KMS-11 (cell line): ENCODE data around the gene HERPUD1.

ENCODE experiments used
- H2AFZ ChIP-seq: fragments of 200-600 bp; sonication (generic); 2 replicates; pipeline ENCODE4 v1.6.1; 2016; ENCODE audit warnings: antibody characterized with exemption, mixed run types, low read depth
- H3K27ac ChIP-seq: fragments of 200-600 bp; sonication (generic); 2 replicates; pipeline ENCODE4 v1.6.1; 2016; ENCODE audit warnings: mild to moderate bottlenecking, mixed run types
- H3K27me3 ChIP-seq: fragments of 200-600 bp; sonication (generic); 2 replicates; pipeline ENCODE4 v1.6.1; 2017; ENCODE audit warnings: mild to moderate bottlenecking, low read depth, mixed run types, moderate library complexity; ENCODE audit not compliant: insufficient read depth
- H3K36me3 ChIP-seq: fragments of 200-600 bp; sonication (generic); 2 replicates; pipeline ENCODE4 v1.6.1; 2017; ENCODE audit warnings: mild to moderate bottlenecking, mixed run types; ENCODE audit not compliant: insufficient read depth
- H3K4me1 ChIP-seq: fragments of 200-600 bp; sonication (generic); 2 replicates; pipeline ENCODE4 v1.6.1; 2016; ENCODE audit warnings: mild to moderate bottlenecking, low read depth, mixed run types; ENCODE audit not compliant: poor library complexity, severe bottlenecking
- H3K4me2 ChIP-seq: fragments of 200-600 bp; sonication (generic); 2 replicates; pipeline ENCODE4 v1.7.0; 2016; ENCODE audit warnings: mild to moderate bottlenecking, mixed run types
- H3K4me3 ChIP-seq: fragments of 200-600 bp; sonication (generic); IDR thresholded peaks from 2 replicates; pipeline ENCODE4 v1.6.1; 2017; ENCODE audit warnings: low read depth, low read length, mixed read lengths; ENCODE audit not compliant: insufficient read depth
- H3K79me2 ChIP-seq: fragments of 200-600 bp; sonication (generic); 2 replicates; pipeline ENCODE4 v1.6.1; 2016; ENCODE audit warnings: low read depth, mixed run types; ENCODE audit not compliant: insufficient read depth
- H3K9ac ChIP-seq: fragments of 200-600 bp; sonication (generic); 2 replicates; pipeline ENCODE4 v1.6.1; 2016; ENCODE audit warnings: mild to moderate bottlenecking, mixed run types
- H4K20me1 ChIP-seq: fragments of 200-600 bp; sonication (generic); 2 replicates; pipeline ENCODE4 v1.6.1; 2016; ENCODE audit warnings: mild to moderate bottlenecking, mixed run types; ENCODE audit not compliant: insufficient read depth
- TF ChIP-seq, protein P1 (sequence below): fragments of 200-600 bp; sonication (generic); conservative IDR thresholded peaks from 2 replicates; pipeline ENCODE4 v1.6.1; 2017; ENCODE audit warnings: low read depth, mild to moderate bottlenecking, antibody characterized with exemption, low read length, moderate library complexity, mixed read lengths

HERPUD1 gene

DNA sequence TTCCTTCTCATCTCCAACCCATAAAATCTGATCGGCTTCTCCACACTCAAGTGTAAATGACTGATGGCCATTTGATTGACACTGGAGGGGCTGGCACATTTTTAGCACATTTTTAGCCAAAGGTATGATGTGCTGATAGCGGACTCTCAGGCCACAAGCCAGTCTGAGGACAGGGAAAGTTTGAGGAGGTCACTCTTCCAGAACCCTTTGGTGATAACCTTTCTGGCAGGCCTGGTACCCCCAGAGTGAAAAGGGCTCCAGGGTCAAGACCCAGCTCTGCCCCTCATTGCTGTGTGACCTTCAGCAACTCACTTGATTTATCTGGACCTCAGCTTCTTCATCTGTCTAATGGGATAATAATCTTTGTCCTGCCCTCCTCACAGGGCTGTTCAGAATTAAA, 55.8 kb downstream of the HERPUD1 start:
- no peaks in the 10 kb centered on the region for H3K79me2 ChIP-seq
- no peak overlapping the region for H3K9ac ChIP-seq
- peaks cover 21% of the 10 kb centered on the region for H3K4me1 ChIP-seq
- H3K4me2 ChIP-seq, result no peak overlapping the region
- no peak overlapping the region for H2AFZ ChIP-seq
- no peak overlapping the region for H3K27ac ChIP-seq
- no peak overlapping the region for H3K4me3 ChIP-seq
- H3K36me3 ChIP-seq, result no peaks in the 10 kb centered on the region
- H3K27me3 ChIP-seq, result no peaks in the 10 kb centered on the region
- TF ChIP-seq, protein P1, sequence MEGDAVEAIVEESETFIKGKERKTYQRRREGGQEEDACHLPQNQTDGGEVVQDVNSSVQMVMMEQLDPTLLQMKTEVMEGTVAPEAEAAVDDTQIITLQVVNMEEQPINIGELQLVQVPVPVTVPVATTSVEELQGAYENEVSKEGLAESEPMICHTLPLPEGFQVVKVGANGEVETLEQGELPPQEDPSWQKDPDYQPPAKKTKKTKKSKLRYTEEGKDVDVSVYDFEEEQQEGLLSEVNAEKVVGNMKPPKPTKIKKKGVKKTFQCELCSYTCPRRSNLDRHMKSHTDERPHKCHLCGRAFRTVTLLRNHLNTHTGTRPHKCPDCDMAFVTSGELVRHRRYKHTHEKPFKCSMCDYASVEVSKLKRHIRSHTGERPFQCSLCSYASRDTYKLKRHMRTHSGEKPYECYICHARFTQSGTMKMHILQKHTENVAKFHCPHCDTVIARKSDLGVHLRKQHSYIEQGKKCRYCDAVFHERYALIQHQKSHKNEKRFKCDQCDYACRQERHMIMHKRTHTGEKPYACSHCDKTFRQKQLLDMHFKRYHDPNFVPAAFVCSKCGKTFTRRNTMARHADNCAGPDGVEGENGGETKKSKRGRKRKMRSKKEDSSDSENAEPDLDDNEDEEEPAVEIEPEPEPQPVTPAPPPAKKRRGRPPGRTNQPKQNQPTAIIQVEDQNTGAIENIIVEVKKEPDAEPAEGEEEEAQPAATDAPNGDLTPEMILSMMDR, result no peak
- no peaks in the 10 kb centered on the region for H4K20me1 ChIP-seq

DNA sequence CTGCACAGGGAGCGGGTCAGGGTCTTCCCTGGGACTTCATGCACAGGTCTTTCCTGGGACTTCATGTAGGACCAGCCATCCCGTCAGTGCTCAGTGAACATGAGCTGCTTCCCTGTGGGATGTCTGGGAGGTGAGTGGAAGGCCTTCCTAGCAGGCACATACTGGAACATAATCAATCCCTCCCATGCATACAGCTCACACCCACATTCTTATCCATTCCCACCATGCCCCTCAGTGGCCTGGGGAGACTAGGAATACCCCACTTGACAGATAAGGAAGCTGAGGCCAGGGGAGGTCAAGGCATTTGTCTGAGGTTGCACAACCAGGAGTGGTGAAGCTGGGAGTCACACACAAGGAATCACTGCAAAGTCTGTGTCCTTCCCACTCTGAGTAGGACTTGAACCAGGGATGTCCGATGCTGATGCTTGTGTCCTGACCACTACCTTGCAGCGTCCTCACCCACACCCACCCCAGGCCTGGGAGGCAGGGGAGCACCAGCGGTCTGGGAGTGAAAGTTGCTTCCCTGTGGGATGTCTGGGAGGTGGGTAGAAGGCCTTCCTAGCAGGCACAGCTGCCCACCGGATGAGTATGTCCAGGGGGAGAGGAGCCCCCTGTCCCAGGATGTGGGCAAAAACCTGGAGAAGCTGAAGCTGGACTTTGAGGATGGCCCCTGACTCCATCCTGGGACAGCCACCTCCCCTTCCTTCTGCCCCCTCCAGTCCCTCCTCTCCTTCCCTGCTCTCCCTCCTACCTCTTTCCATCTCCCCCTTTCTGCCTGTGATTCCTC, 56.4 kb downstream of the HERPUD1 start:
- Histone ChIP-seq H3K4me2 (peak overlapping the region; percentile 95), H3K27ac (no peak overlapping the region), H2AFZ (peak overlapping the region; percentile 92), H3K36me3 (no peaks in the 10 kb centered on the region), H3K4me3 (no peak overlapping the region), H3K27me3 (no peaks in the 10 kb centered on the region), H3K9ac (peak overlapping the region; percentile 71; the same call in 1 of the 2 replicates), H3K79me2 (no peaks in the 10 kb centered on the region), H4K20me1 (no peaks in the 10 kb centered on the region), H3K4me1 (peaks cover 21% of the 10 kb centered on the region)
- TF ChIP-seq, protein P1, result no peak

DNA sequence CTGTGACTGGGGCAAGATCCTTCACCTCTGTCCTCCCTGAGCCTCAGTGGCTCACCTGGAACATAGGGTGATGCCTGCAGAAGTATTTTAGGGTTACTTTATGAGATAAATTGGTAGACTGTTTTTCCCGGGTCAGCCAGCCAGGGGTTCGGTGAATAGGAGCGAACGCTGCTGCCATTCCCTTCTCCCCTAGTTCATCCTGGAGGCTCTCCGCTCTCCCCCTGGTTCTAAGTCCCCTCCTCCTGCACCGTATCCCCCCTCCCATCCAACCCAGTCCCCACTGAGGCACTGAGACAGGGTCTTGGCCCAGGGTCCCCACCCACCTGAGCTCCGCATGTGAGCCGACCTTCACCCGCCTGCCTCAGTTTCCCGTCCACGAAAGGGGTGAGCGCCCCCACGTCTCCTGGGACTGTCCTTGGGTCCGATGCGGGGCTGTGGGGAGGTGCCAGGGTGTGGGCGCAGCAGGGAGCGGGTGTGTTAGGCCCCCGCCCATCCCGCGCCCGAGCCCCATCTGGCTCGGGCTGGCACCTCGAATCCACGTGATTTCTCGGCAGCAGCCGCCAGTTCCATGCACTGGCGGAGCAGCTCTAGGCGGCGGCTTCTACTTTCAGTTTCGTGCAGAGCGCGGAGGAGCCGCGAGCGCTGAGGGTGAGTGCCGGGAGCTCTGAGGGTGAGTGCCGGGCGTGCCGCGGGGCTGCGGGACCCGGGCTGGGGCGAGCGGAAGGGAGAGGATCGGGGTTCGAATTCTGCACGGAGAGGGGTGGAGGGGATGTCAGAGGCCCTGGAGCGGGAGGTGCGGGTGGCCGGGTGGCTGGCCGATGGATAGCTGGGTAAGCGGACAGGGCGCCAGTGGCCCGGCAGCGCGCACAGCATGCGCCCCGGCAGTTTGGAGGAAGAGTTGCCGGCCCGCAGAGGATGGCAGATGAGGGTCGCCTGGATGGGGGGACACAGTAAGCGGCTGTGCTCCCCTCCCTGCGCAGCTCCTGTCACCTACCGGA, 57.3 kb downstream of the HERPUD1 start, which contains the start of gene NLRC5:
NLRC5 (plus strand) TSS at position 610 of the 998 bp plus-strand sequence. CDS start 31,156 bp downstream, outside the sequence.
- Histone ChIP-seq H3K4me3 (no peak within 1 kb of the TSS), H3K4me1 (peaks cover 21% of the 10 kb centered on the region), H4K20me1 (no peaks in the 10 kb centered on the region), H2AFZ (peak within 1 kb of the TSS; percentile 92), H3K27ac (peak within 1 kb of the TSS; percentile 44), H3K27me3 (no peaks in the 10 kb centered on the region), H3K4me2 (peak within 1 kb of the TSS; percentile 95), H3K79me2 (no peaks in the 10 kb centered on the region), H3K9ac (peak within 1 kb of the TSS; percentile 71), H3K36me3 (no peaks in the 10 kb centered on the region)
- TF ChIP-seq, protein P1, result no peak

DNA sequence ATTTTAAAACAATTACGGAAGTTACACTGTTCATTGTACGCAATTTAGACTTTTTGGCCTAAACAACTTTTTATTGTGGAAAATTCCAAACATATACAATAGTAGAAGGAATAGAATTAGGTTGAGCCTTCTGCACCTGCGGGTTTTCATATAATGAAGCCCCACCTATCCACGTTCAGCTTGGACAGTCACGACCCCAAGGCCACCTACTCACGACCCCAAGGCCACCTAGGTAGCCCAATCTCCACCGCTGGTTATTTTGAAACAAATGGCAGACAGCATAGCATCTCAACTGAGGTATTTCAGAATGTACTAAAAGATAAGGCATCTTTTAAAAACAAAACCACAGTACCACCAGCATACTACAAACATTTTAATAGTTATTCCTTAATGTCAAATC, 58.0 kb downstream of the HERPUD1 start:
- no peaks in the 10 kb centered on the region for H3K79me2 ChIP-seq
- H3K9ac ChIP-seq, result peak overlapping the region; percentile 71

More for the DNA sequence above, 58.0 kb downstream of the HERPUD1 start:
- peak overlapping the region; percentile 92; the same call in 1 of the 2 replicates for H2AFZ ChIP-seq
- no peaks in the 10 kb centered on the region for H3K36me3 ChIP-seq
- TF ChIP-seq, protein P1, result no peak
- H3K27ac ChIP-seq, result peak overlapping the region; percentile 44; the same call in 1 of the 2 replicates
- H3K4me1 ChIP-seq, result peaks cover 21% of the 10 kb centered on the region
- no peaks in the 10 kb centered on the region for H3K27me3 ChIP-seq
- peak overlapping the region; percentile 95 for H3K4me2 ChIP-seq
- H3K4me3 ChIP-seq, result no peak overlapping the region
- no peaks in the 10 kb centered on the region for H4K20me1 ChIP-seq
